ENCODE results near the gene MYRF.

DNA sequence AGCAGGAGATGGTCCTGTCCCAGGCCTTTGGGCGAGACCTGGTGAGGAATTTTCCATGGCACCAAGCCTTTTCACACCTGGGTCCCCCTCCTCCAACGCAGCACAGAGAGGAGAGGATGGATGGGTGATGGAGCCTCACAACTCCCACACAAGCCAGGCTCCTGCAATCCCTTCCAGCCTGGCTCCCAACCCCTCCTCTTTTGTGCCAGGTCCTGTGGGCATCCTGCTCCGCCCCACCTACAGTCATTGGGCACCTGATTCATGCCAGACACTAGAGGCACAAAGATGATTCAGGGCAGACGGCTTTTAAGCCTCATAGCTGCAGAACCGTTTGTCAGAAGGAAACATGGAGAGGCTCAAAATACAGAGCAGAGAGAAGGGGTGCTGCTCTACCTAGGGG, 16.1 kb upstream of the MYRF start:
- TF ChIP-seq POLR2A (IDR thresholded peaks at IDR 0.05): no peak
- TF ChIP-seq CTCF (IDR thresholded peaks at IDR 0.05): no peak
